NCI-H1930 (cell line): ENCODE data around the gene SCOC.

Experiments
- DNase-seq, 2 experiments: peaks; one replicate each; lab custom pipeline; 2025; lab: John Stamatoyannopoulos, UW

The SCOC gene

GRCh38 chr4:140373328-140374129 is at the start of gene SCOC:
Gene SCOC (plus strand): TSS chr4:140373646. CDS start chr4:140379171, 5,525 bp downstream.
- DNase-seq, result peak; percentile 98 to 99

DNA sequence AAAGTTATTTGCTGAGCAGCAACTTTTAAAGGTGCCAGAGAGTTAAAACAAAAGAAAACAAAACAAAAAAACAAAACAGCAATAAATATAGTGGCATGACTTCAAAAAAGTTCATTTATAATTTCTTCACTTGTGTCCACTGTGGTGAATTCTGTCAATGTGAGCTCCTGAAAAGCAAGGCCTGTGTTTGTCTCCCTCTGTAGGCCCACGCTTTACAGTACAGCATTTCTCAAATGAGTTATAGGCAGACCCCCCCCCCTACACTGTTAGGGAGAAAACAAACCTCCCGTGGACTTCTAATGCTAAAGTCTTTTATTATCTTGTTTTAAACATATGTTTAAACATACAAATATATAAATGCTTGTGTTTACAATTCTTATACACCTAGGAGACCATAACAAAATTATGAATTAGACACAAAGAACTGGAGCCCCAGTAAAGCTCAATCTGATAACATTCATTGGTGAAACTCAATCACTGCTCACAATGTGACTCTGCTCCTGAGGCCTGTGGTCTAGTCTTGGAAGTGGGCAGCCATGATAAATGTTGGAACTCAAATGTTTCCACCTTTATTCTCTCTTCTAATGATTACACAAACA is 47.0 kb upstream of the SCOC start:
- DNase-seq, result no peak

GRCh38 chr4:140330311-140330900 is 43.0 kb upstream of the SCOC start:
- no peak for DNase-seq

- DNase-seq, result no peak
Observed at GRCh38 chr4:140331245-140331644, 42.2 kb upstream of the SCOC start.

- DNase-seq, result no peak
Observed at GRCh38 chr4:140331876-140332275, 41.6 kb upstream of the SCOC start.

DNA sequence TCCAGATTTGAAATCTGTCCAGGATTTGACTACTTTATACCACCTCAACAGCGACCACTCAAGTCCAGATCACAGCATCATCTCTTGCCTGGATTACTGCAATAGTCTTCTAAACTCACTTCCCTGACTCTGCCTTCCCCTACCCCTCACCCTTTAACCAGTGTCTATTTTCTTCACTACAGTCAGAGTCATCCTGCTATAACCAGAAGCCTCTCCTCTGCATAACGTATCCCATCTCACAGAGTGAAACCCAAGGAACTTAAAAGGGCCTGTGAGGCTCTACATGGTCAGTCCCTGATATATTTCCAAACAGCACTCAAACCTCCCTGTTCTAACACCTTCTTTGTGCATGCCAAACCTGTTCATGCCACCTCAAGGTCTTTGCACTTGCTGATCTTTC is 40.7 kb upstream of the SCOC start:
- DNase-seq, result no peak

DNA sequence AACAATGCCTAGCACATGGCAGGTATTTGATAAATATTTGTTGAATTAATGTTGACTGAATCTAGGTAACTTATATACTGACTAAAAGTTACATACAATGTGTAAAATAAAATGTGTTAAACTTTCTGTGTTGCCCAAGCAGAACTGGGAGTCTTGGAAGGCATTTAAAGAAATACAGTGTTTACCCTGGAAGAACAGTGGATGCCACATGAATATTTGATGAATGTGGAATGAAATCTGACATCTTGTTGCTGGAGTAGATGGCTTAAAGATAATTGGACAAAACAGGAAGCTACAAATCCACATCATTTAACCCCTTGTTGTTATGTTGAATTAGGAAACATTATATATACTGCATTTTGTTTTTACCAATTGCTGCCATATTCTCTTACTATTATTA is 39.9 kb upstream of the SCOC start:
- DNase-seq, result no peak

DNA sequence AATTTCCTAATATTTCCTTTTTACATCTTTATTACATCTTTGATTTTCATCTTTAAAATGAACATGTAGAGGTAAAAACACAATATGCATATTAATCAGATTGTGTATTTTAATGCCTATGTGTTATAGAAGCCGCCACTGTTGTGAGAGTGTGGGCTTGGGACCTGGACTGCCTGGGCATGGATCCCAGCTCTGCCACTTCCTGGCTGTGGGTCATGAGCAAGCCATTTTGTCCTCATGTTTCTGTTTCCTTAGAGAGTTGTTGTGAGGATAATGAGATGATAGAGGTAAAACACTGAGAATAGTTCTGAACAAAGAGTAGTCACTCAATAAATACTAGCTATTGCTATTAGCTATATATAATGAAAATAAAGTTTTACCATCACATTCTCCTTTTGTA is 38.4 kb upstream of the SCOC start:
- DNase-seq, result no peak

DNA sequence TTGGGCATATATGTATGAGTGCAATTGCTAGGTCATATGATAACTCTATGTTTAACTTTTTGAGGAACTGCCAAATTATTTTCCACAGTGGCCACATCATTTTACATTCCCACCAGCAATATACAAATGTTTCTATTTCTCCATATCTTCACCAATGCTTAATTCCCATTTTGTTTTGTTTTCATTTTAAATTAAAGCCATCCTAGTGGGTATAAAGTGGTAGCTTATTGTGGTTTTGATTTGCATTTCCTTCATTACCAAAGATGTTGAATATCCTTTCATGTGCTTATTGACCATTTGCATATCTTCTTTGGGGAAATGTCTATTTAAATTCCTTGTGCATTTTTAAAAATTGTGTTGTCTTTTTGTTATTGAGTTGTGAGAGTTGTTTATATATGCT is 36.7 kb upstream of the SCOC start:
- no peak for DNase-seq

DNA sequence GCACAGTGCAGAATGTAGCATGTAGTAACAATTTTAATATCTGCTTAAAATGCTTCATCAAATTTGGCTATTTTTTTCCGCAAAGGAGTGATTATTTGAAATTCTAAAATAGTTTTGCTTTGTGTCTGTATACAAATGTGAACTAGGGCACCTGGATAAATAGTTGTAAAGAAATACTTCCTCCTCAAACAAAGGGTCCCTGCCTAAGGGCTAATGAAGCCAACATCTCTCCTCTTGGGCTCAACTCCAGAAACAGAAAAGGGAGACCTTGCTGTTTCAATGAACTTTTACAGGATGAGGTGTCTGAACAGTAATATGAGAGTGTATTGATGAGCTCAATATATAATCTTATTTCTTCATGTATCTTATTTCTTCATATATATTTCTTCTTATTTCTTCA is 30.8 kb upstream of the SCOC start:
- DNase-seq, result no peak

GRCh38 chr4:140343303-140343702 is 30.1 kb upstream of the SCOC start:
- no peak for DNase-seq

DNA sequence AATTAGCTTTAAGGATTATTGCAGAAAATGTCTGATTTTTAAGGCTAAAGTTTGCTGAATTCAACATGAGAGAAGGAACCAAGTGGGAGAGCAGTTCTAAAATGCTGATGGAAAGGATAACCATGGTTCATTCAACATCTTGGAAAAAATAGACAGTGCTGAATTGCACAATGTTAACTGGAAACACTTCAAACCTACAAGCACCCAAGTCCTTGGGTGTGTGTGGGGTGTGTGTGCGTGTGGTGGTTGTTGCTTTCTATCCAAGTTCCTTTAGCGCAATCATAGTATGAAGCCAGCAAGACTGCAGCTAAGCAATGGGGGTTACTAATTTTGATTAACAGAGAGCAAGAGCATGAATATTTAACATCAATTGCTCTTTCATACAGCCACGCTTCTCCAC is 29.3 kb upstream of the SCOC start:
- no peak for DNase-seq

GRCh38 chr4:140344621-140345020 is 28.8 kb upstream of the SCOC start:
- DNase-seq, result no peak

DNA sequence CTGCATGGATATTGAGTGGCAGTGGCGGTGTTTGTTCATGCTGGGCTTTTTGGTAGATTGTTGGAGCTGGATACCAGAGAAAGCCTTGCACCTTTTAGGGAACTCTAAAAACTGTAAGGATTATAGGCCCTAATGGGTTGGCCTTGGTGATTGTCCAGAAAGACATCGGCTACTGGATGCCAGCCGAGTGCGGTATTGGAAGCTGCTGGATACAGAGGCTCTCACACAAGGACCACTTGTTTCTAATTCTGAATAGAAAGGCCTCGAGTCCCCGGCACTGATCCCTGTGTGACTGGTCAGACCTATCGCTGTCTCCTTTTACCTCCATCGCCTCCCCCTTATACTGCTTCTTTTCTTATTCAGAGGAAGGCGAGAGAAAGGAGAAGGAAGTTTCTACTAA is 27.3 kb upstream of the SCOC start:
- no peak for DNase-seq

GRCh38 chr4:140349816-140350215 is 23.6 kb upstream of the SCOC start:
- no peak for DNase-seq

DNA sequence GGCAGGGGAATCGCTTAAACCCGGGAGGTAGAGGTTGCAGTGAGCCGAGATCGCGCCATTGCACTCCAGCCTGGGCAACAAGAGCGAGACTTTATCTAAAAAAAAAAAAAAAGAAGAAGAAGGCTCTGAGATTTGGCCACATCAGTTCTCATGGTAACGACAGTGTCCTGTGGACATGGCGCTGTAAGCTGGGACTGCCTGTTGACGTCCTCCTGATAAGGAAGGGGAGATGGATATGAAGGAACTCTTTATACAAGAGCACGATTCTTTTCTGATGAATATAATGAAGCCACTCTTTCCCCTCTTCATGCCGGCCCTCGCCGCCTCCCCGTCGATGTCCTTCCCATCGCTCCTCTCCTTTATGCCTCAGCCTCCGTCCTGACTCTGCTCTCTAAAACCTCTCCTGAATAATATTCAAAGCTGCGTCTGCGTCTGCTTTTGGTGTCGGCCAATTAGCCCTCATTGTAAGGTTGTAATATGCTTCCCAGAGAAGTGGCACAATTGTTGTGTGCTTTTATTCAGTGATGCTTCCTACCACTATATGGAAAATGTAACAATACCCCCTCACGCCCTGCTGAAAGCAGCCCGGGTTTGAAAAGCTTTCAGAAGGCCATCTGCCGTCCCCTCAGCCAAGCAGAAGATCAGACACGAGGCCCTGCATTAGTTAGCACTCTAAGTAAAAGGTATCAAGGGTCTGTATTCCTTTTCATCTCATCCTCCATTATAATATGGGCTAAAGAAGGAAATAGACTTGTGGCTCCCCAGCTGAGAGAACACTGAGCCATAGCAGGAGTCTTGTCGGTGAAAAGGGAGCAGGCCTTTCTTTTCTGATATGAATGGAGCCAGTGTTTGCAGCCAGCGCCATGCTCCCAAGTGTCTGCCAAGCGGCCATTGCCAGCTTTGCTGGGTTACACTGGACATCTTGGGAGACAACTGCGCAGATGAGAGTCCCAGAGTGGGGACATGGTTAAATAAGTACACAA is 22.1 kb upstream of the SCOC start:
- DNase-seq, result no peak

GRCh38 chr4:140353786-140354185 is 19.7 kb upstream of the SCOC start:
- DNase-seq, result no peak

- no peak for DNase-seq
Observed at GRCh38 chr4:140355288-140355687, 18.2 kb upstream of the SCOC start.

- DNase-seq, result no peak
Observed at GRCh38 chr4:140357868-140358267, 15.6 kb upstream of the SCOC start.

GRCh38 chr4:140358281-140358680 is 15.2 kb upstream of the SCOC start:
- no peak for DNase-seq

DNA sequence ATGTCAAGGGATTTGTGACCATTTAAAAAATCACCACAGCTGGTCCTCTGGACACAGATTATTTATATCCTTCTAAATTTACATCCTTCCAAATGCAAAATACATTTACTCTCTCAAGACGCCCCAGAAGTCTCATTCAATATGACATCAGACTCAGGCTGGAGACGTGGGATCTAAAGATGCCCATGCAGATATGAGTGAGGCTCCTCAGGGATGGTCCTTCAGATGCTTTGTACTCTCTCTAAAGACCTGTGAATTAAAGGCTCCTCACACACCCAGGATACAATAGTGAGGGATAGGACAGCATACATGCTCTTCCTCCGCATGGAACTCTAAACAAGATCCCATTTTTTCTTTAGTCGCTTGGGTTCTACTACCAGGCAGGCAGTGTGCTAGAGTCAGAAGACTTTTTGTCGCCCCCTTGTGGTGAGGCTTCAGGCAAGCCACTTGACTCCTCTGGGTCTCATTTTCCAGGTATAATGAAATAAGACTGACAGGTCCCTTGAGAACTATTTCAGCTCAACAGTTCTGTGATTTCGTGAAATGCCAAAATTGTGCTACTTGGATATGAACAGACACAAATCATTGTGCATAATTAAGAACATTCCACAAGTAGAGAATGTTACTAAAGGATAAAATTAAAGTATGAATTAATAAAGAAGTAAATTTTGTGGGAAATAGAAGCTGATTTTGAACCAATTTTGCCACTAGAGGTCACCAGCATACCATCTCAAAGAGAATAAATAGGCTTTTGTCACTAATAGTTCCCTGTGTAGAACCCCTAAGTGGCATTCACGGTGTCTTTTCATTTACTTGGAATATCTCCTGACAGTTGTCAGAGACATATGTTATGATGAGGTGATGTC is 13.7 kb upstream of the SCOC start:
- DNase-seq, result peak; percentile 60 to 77
